NCI-H2029 treated with DMSO at 0.1 percent for 48 hours (cell line): ENCODE measurements around the gene CNTN2.

Experiments
- DNase-seq: peaks from one replicate; lab custom pipeline; 2025; lab: John Stamatoyannopoulos, UW

CNTN2 gene

GRCh38 chr1:205074084-205074483 lies 31.1 kb downstream of the CNTN2 start:
- DNase-seq = no peak

DNA sequence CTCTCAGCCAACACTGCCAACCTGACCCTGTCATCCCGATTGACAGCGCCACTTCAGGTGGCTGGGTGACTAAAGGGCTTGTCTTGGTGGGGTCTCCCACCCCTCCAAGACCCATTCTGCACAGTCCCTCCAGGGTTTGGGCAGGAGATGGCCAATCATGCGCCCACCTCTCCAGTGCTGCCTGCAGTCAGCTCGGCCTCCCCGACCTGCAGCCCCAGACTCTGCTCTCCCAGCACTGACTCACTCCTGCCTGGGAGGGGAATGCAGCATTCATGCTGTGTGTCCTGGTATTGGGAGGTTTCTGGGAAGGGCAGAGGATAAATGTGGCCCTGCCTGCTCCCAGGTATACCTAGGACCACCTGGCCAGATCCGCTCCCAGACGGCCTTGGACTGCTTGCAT lies 31.5 kb downstream of the CNTN2 start:
- no peak for DNase-seq

- no peak for DNase-seq
Measured at GRCh38 chr1:205075642-205076155, 32.7 kb downstream of the CNTN2 start.

GRCh38 chr1:205076245-205076761 lies 33.3 kb downstream of the CNTN2 start:
- DNase-seq = no peak

DNA sequence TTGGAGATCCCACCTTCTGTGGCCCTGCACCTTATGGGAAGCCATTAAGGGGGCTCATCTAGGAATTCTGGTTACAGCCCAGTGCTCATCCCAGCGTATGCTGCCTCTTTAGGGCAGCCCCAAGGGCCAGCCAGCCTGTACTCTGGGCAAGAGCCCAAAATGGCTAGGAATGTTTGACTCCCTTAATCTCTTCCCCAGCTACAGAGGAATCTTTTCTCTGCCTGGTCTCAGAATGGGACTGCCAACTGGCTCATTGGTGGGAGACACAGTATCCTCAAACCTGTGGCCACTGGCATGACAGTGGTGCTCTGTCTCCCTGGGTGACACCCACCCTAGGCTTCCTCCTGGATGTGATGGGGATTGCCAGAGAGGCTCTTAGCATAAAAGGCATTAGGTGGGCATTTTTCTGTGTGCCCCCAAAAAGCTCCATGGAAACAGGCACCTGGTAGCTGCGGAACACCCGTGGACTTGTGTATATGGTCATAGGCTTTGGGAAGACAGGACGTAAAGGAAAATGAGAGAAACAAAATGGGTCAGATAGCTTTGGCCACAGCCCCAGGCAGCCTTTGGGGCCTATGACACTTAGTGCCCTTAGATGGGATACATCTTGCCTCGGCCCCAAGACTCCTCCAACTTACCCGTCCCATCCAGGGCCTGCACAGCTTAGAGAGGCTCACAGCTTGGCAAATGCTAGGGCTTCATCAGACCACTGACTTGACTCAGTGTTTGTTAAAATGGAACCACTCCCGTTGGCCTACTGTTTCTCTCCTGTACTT lies 34.3 kb downstream of the CNTN2 start:
- DNase-seq = no peak

GRCh38 chr1:205077934-205078311 lies 34.9 kb downstream of the CNTN2 start:
- no peak for DNase-seq

DNA sequence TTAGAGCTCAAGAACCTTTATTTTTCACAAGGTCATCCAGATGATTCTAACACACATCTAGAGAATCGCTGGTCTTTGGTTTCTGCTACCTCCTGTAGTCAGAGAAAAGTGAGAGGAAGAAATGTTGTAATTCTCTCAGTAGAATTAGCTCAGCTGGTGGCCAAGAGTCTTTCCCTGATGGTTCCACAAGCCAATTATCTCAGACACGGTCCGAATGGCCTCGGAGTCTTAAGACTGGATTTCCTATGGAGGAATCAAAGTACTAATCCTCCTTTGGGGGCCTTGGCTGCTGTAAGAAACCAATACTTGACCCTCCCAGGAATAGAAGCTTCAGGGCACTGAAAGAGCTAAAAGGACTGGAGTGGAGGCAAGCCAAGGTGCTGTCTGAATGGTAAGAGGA lies 39.4 kb downstream of the CNTN2 start:
- no peak for DNase-seq

GRCh38 chr1:205084360-205084759 lies 41.3 kb downstream of the CNTN2 start, which contains the start of gene TMEM81:
TSS of gene TMEM81 (minus strand) at chr1:205084460. CDS start at chr1:205084320, 140 bp downstream.
- DNase-seq = no peak

DNA sequence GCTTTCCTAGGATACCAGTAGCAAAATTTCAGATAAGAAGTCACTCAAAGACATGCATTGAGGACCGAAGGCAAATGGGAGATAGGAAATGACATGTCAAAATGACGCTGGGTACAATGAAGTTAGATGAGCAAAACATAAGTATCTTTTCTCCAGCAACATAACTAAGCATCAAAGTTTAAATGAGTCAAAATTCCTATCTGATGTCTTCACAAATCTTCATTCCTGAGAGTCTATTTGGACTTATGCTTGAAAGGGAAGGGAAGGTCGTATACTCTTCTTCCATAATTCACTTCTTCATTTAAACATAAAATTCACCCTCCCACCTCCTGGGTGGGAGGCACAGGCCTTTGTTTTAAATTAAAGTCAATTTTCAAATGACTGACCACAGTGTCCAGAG lies 45.3 kb downstream of the CNTN2 start:
- DNase-seq = no peak

GRCh38 chr1:205091043-205091740 lies 48.2 kb downstream of the CNTN2 start:
- DNase-seq = no peak

DNA sequence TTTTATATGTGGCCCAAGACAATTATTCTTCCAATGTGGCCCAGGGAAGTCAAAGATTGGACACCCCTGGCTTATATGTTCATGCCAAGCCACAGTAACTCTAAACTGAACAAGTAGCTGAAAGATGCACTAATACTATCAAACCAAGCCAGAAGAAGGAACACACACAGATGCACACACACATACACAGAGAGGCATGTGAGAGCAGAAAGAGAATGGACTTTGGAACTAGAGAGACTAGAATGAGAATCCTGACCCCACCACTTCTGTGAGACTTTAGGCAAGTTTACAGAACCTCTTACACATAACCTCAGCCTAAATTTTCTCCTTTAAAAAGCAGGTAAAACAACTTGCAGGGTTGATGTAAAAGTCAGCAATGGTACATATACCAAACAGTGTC lies 52.4 kb downstream of the CNTN2 start:
- DNase-seq = no peak

DNA sequence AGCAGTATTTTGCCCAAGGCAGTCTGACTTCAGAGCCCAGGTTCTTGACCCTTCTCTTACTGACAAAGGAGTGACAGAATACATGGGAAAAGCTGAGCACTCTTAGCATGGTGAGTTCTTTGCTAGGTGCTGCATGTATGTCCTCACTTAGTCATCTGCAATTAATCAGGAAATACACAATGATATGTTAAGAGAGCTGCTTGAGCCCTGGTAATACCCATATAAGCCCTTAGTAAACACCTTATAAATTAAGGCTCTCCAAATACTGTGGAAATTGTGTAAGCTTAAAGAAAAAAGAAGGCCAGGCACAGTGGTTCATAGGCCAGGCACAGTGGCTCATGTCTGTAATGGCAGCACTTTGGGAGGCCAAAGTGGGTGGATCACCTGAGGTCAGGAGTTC lies 55.2 kb downstream of the CNTN2 start:
- no peak for DNase-seq

DNA sequence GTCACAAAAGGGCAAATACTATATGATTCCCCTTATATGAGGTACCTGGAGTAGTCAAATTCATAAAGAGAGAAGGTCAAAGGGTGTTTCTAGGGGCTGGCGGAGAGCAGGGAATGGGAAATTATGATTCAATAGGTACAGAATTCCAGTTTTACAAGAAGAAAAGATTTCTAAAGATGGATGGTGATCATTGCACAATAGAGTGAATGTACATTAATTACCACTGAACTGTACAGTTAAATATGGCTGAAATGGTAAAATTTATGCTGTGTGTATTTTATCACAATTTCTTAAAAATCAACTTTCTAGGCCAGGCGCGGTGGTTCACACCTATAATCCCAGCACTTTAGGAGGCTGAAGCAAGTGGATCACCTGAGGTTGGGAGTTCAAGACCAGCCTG lies 59.4 kb downstream of the CNTN2 start:
- no peak for DNase-seq

- no peak for DNase-seq
Measured at GRCh38 chr1:205107327-205107726, 64.3 kb downstream of the CNTN2 start.

- DNase-seq = no peak
Measured at GRCh38 chr1:205108464-205108863, 65.5 kb downstream of the CNTN2 start.

DNA sequence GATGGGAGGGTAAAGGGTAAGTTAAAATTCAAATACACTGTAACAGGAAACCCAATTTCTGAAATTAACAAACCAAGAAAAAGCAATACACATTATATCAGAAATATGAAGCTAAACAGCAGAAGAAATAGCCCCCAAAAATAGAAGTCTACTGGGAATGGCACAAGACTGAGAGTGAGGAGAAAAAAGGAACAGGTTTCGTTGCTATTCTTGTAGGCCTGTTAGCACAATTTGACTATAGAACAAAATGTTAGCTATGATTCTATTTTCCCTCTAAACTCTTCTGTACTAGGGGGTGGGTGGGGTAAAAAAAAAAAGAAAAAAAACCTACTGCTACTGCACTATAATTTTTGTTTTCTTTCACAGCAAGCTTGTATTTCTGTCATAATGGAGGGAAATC lies 66.3 kb downstream of the CNTN2 start:
- DNase-seq = no peak

DNA sequence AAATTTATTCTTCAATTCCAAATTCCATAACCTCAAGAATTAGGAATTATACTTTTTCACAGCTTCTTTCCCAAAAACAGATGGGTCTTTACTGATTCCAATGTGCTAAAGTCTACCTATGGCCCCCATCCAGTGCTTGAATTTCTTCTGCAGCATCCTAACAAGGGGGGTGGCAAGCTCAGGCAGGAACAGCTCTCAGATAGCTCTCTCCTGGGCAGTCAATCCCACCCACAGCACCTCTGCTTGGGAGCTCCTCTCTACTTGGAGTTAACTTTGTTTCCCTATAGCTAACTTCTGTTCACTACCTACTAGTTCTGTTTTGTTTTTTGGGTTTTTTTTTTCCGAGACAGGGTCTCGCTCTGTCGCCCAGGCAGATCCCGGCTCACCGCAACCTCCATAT lies 66.7 kb downstream of the CNTN2 start:
- no peak for DNase-seq

GRCh38 chr1:205111354-205111753 lies 68.3 kb downstream of the CNTN2 start:
- DNase-seq = no peak

DNA sequence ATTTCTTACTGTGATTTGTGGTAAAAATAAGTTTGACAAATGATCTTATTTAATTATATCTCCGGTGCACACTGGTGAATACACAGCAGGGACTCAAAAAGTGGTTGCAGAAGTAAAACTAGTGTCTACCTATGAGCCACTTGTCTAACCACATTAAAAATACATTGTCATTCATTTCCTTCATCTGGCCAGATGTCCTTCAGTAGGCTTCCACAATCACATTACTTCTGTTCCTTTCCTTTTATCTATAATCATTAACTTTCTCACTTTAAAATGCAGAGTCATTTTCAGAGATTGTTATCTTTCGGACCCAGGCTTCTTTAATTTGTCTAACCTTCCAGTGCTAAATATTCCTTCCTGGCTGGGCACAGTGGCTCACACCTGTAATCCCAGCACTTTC lies 75.7 kb downstream of the CNTN2 start:
- no peak for DNase-seq

GRCh38 chr1:205121660-205122488 lies 78.9 kb downstream of the CNTN2 start, which contains the start of gene RBBP5:
TSS of gene RBBP5 (minus strand) at chr1:205121978. CDS start at chr1:205121873, 105 bp downstream.
- DNase-seq = peak; percentile 90

- DNase-seq = no peak
Measured at GRCh38 chr1:205122489-205122882, 79.5 kb downstream of the CNTN2 start.

GRCh38 chr1:205124726-205125125 lies 81.7 kb downstream of the CNTN2 start:
- DNase-seq = no peak
